GM19239 (cell line): Measurements from ENCODE around the gene KIF19.
A peak's percentile ranks its signal among the peaks of the same experiment; 100 is the strongest.

Experiments
- DNase-seq: peaks from one replicate; pipeline ENCODE4 v3.0.0; 2011; ENCODE audit warnings: low spot score; ENCODE audit not compliant: insufficient read length
- FAIRE-seq: peaks from 2 replicates; lab custom pipeline; 2011; peaks lifted over from hg19 to GRCh38; lab: Jason Lieb, UNC

KIF19 gene

DNA sequence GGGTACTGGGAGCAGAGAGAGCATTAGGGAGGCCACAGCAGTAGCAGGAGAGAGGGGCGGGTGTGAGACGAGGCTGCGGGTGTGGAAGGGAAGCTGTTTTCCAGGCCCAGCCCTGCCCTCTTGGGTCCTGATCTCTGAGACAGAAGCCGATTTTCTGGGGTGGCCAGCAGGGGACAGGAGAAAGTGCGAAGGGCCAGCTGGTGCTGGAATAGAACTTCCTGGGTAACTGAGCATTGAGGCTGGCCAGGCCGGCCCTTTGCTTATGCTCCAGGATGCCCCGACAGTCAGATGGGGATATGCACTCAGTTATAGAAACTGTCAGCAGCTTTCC, 34.8 kb downstream of the KIF19 start:
- FAIRE-seq, result no peak
- DNase-seq, result no peak

- DNase-seq, result no peak
- FAIRE-seq, result no peak
Measured at GRCh38 chr17:74361230-74362068, 35.4 kb downstream of the KIF19 start, which contains the start of gene BTBD17. TSS of gene BTBD17 (minus strand) at chr17:74361868. CDS start at chr17:74361819, 49 bp downstream.

GRCh38 chr17:74362069-74362405, 36.0 kb downstream of the KIF19 start:
- FAIRE-seq (no peak), DNase-seq (no peak)

DNA sequence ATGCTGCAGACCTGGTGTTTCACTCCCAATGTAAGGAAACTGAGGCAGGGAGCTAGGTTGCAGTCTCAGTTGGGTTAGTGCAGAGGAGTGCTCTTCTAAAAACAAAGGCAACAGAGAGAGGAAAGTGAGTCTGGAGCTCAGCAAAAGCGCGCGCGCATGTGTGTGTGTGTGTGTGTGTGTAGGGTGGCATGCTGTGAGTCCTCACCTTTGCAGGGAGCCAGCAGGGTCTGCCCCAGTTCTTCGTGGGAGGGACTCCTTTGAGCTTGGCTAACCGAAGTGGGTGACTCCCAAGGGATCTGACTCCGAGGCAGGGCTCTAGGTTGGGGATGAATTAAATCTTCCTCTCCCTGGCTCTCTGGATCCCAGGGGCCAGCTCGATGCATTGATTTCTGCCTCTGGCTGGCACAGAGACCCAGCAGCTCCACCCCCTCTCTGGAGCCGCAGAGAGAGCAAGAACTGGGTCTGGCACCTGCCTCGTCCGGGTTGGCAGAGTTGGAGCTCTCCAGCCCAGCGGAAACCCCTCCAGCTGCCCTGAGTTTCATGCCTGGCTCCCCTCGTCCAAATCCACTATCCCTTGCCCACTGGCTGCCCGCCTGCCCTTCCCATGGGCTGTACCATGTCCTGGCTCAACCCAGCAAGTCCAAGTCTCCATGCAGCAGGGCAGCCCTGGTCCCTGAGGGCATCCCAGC, 36.9 kb downstream of the KIF19 start:
- DNase-seq, result no peak
- FAIRE-seq, result no peak

DNA sequence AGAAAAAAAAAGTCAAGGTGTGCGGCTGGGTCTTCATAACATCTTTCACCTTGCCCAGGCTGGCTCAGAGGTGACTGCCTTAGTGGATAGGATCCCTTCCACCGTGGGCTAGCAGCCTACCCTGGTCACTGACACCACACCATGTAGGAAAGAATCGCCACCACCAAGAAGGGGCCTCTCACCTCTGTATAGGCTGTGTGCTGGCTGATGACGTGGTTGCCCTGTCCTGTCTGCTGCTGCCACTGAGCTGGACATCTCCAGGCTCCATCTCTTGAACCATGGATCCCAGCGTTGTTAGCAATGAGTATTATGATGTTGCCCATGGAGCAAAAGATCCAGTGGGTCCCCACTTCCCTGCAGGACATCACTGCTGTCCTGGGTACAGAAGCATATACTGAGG, 41.2 kb downstream of the KIF19 start, which contains the start of gene GPR142:
TSS of gene GPR142 (plus strand) at position 301 of the 400 bp plus-strand sequence. CDS start 2,035 bp downstream, outside the sequence.
- DNase-seq (no peak), FAIRE-seq (no peak)

DNA sequence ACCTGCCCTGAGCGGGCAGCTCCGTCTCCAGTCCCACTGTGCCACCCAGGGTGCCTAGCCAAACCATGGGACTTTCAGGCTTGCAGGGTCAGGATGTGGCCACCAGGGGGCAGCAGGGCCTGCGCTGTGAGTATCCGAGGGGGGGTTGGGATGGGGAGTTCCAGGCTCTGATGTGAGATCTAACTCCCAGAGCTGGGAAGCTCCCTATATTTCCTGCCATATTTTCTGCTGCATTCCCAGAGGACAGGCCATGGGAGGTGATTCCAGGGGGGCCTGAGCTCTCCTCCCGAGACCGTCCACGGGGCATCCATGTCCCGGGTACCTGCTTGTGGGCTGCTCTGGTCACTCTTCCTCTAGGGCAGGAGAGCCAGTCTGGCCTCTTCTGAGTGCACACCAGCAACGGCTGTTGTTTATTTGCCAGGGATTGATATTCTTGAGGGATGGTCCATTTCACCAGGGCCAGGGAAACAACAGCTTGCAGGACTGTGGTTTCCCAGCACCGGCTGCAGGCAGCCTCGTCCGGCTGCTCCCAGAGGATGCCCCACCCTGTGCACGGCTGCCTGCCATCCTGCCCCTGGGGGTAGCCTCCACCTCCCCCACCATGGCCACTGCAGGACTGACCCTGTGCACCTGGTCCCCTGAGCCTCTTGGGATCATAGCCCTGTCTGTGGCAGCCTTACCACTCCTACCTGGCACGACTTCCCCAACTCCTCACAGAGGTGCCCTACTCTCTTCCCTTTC, 42.5 kb downstream of the KIF19 start:
- DNase-seq (peak; percentile 85), FAIRE-seq (peak; percentile 91)

- FAIRE-seq (no peak), DNase-seq (no peak)
Measured at GRCh38 chr17:74369221-74369620, 43.2 kb downstream of the KIF19 start.

GRCh38 chr17:74369665-74370490, 43.9 kb downstream of the KIF19 start:
- FAIRE-seq (no peak), DNase-seq (no peak)

DNA sequence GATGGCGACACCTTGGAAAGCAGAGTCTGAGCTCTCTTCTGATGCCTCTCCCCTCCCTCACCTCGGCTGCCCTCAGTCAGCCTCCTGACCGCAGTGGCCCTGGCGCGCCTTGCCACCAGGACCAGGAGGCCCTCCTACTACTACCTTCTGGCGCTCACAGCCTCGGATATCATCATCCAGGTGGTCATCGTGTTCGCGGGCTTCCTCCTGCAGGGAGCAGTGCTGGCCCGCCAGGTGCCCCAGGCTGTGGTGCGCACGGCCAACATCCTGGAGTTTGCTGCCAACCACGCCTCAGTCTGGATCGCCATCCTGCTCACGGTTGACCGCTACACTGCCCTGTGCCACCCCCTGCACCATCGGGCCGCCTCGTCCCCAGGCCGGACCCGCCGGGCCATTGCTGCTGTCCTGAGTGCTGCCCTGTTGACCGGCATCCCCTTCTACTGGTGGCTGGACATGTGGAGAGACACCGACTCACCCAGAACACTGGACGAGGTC, 45.7 kb downstream of the KIF19 start:
- DNase-seq, result no peak
- no peak for FAIRE-seq

DNA sequence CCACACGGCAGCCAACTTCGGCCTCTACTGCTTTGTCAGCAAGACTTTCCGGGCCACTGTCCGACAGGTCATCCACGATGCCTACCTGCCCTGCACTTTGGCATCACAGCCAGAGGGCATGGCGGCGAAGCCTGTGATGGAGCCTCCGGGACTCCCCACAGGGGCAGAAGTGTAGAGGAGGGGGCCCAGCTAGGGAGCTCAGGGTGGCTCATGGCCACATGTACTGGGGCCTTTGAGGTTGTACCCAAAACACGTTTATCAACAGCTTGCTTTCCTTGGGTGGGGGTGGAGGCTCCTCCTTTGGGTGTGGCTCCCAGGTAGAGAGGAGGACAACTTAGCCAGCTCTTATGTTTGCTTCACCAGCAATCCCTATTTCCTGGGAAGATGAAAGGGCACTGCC, 46.4 kb downstream of the KIF19 start:
- DNase-seq (no peak), FAIRE-seq (no peak)

- FAIRE-seq, result no peak
- no peak for DNase-seq
Measured at GRCh38 chr17:74373838-74374606, 48.0 kb downstream of the KIF19 start.

DNA sequence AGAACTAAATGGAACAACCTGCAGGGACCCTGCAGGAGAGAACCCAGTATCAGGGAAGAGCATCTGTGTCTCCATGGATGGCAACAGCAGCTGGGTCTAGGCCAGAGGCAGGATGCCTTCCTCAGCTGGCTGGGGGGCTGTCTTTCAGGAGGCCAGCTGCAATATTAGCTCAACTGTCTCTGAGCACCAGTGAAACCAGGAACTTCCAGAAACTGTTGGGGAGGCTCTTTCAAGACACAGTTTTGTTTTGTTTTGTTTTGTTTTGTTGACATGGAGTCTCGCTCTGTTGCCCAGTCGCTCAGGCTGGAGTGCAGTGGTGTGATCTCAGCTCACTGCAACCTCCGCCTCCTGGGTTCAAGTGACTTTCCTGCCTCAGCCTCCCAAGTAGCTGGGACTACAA, 48.8 kb downstream of the KIF19 start:
- no peak for DNase-seq
- no peak for FAIRE-seq

DNA sequence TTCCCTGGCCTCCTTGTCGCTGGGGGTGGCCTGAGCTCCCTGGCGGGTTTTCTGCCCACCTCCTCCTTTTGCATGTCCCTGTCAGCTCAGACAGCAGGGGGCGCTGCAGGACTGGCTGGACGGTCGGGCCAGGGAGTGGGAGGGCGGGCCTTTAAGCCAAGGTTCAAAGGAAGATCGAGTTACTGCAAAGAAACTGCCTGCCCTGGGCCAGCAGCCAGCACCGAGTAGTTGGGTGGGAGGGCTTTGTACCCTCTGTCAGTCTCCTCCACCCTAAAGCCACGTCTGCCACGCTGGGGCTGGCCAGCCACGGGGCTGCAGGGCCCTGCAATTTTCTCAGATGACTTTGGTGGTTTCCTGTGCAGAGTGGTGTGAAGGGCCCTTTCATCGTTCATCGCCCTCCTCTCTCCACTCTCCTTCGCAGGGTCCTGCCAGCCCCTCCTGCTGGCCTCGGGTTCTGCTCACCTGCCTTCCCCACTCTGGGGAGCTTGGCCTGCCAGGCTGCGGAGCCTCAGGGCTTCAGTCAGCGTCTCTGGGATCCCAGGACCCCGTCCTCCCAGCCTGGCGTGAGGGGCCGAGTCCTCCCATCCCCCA, 53.6 kb downstream of the KIF19 start:
- FAIRE-seq, result peak; percentile 78

GRCh38 chr17:74380086-74380958, 54.3 kb downstream of the KIF19 start:
- FAIRE-seq (no peak), DNase-seq (no peak)

More for the DNA sequence above, 53.6 kb downstream of the KIF19 start:
- DNase-seq, result peak; percentile 93

- DNase-seq (no peak), FAIRE-seq (no peak)
Measured at GRCh38 chr17:74380959-74381808, 55.2 kb downstream of the KIF19 start.

GRCh38 chr17:74383141-74383540, 57.1 kb downstream of the KIF19 start:
- FAIRE-seq, result no peak
- DNase-seq, result no peak

- FAIRE-seq, result no peak
Measured at GRCh38 chr17:74385201-74385600, 59.2 kb downstream of the KIF19 start.

More at GRCh38 chr17:74385201-74385600, 59.2 kb downstream of the KIF19 start:
- DNase-seq, result no peak
